NCI-H524 (cell line): ENCODE measurements around the gene DCTN1.

Source experiments
- DNase-seq, 2 experiments: peaks; one replicate each; lab custom pipeline; 2025; lab: John Stamatoyannopoulos, UW

DCTN1 gene

GRCh38 chr2:74413001-74413698 lies 33.0 kb upstream of the DCTN1 start:
- no peak for DNase-seq

- DNase-seq = no peak
These were observed 27.6 kb upstream of the DCTN1 start for GRCh38 chr2:74407682-74408081.

- no peak for DNase-seq
These were observed 25.9 kb upstream of the DCTN1 start for GRCh38 chr2:74406035-74406434.

- DNase-seq = no peak
These were observed 21.8 kb upstream of the DCTN1 start for GRCh38 chr2:74401891-74402290.

- DNase-seq = peak in 1 of 2 experiments; percentile 18
These were observed 19.7 kb upstream of the DCTN1 start for GRCh38 chr2:74399785-74400184.

GRCh38 chr2:74396149-74396548 lies 16.0 kb upstream of the DCTN1 start:
- no peak for DNase-seq

- no peak for DNase-seq
These were observed 13.4 kb upstream of the DCTN1 start for GRCh38 chr2:74393525-74393924.

- no peak for DNase-seq
These were observed 12.3 kb upstream of the DCTN1 start for GRCh38 chr2:74392449-74392743.

GRCh38 chr2:74391580-74392448 lies 11.7 kb upstream of the DCTN1 start:
- peak; percentile 70 to 92 for DNase-seq

GRCh38 chr2:74391209-74391579 lies 11.1 kb upstream of the DCTN1 start:
- peak in 1 of 2 experiments; percentile 47 for DNase-seq

- DNase-seq = no peak
These were observed 10.5 kb upstream of the DCTN1 start for GRCh38 chr2:74390606-74391005.

- DNase-seq = no peak
These were observed 7.2 kb upstream of the DCTN1 start for GRCh38 chr2:74387346-74387745.

- no peak for DNase-seq
These were observed 5.3 kb upstream of the DCTN1 start for GRCh38 chr2:74385396-74385795.

- DNase-seq = no peak
These were observed 3.9 kb upstream of the DCTN1 start for GRCh38 chr2:74384051-74384450.

GRCh38 chr2:74383254-74383653 lies 3.1 kb upstream of the DCTN1 start:
- no peak for DNase-seq

GRCh38 chr2:74381751-74382150 lies 1.6 kb upstream of the DCTN1 start:
- no peak for DNase-seq

GRCh38 chr2:74378007-74378406 lies 2.1 kb downstream of the DCTN1 start:
- no peak for DNase-seq

- no peak for DNase-seq
These were observed 4.3 kb downstream of the DCTN1 start for GRCh38 chr2:74375838-74376237.

GRCh38 chr2:74374509-74375205 lies 5.5 kb downstream of the DCTN1 start:
- DNase-seq = peak; percentile 20 to 64

- no peak for DNase-seq
These were observed 6.1 kb downstream of the DCTN1 start for GRCh38 chr2:74373985-74374384.

GRCh38 chr2:74373221-74373676 lies 6.9 kb downstream of the DCTN1 start:
- peak in 1 of 2 experiments; percentile 32 for DNase-seq

GRCh38 chr2:74372674-74373073 lies 7.4 kb downstream of the DCTN1 start:
- DNase-seq = no peak

- no peak for DNase-seq
These were observed 8.7 kb downstream of the DCTN1 start for GRCh38 chr2:74371421-74371820.
